Transverse colon (tissue), 4 donors: ENCODE results near the gene SELENOM. TPM values are rescaled to one million over a fixed set of nuclear protein-coding genes. Genes with fewer than 3 reads are reported as not detected.

ENCODE experiments used
- DNase-seq: peaks from one replicate; pipeline ENCODE4 v3.0.0-alpha.2; 2019
- H3K27ac ChIP-seq, 4 donors: fragments of 200-600 bp; sonication (generic); 2 replicates each; pipeline ENCODE4 v1.5.1; 2016 to 2018; ENCODE audit warnings: inconsistent platforms in 4 of 4
- H3K27me3 ChIP-seq: fragments of 200-600 bp; sonication (generic); 2 replicates; pipeline ENCODE4 v1.5.1; 2017; ENCODE audit warnings: inconsistent platforms
- H3K36me3 ChIP-seq, 4 donors: fragments of 200-600 bp; sonication (generic); 2 replicates each; pipeline ENCODE4 v1.5.1; 2017 to 2019; ENCODE audit warnings: inconsistent platforms in 4 of 4
- H3K4me1 ChIP-seq, 4 donors: fragments of 200-600 bp; sonication (generic); 2 replicates each; pipeline ENCODE4 v1.5.1; 2017 to 2020; ENCODE audit warnings: inconsistent platforms in 4 of 4
- H3K4me3 ChIP-seq, 4 donors: fragments of 200-600 bp; sonication (generic); 1 replicate in 1 of 4; 2 replicates in 3 of 4; pipeline versions ENCODE4 v1.5.1 to v1.6.1; 2017 to 2019; ENCODE audit warnings: inconsistent platforms in 4 of 4
- H3K9me3 ChIP-seq, 2 donors: fragments of 200-600 bp; sonication (generic); 2 replicates each; pipeline ENCODE4 v1.5.1; 2017 to 2019; ENCODE audit warnings: inconsistent platforms in 2 of 2
- EP300 ChIP-seq: sonication (generic); formaldehyde crosslinking; IDR thresholded peaks from one replicate; pipeline ENCODE4 v1.6.1; 2017; ENCODE audit warnings: antibody characterized with exemption, low read depth
- POLR2A ChIP-seq: fragments of 450-650 bp; IDR thresholded peaks from one replicate; pipeline ENCODE4 v1.6.1; 2016; ENCODE audit warnings: antibody characterized with exemption, mild to moderate bottlenecking, moderate library complexity
- POLR2AphosphoS5 ChIP-seq, 3 donors: sonication (generic); formaldehyde crosslinking; IDR thresholded peaks; one replicate each; pipeline ENCODE4 v1.6.1; 2016; ENCODE audit warnings: antibody characterized with exemption in 3 of 3
- WGBS, 2 donors: methylation state at CpG; one replicate each; pipeline ENCODE4 v1.1.5; 2018; ENCODE audit warnings: low coverage in 1 of 2; 5-methylcytosine and 5-hydroxymethylcytosine counted together
- in situ Hi-C, 4 donors: fragments of 200-750 bp; cut with MboI; loops; one replicate each; pipeline versions ENCODE4 v1.15.0 to v1.15.1; 2017; ENCODE audit warnings: low sequenced_read_pairs in 3 of 4, low pct_ligation_motif_present in 1 of 4, low pct_unique_long_range_greater_than_20kb in 1 of 4
- intact Hi-C: fragments of 100-400 bp; cut with DNase I; formaldehyde crosslinking; loops from one replicate; pipeline ENCODE4 v1.15.1; 2023; ENCODE audit warnings: low total_unique reads
- total RNA-seq, 4 donors: library from RNA; depleted of rRNA; stranded (reverse); fragments of >200 nt; gene quantifications; one replicate each; pipeline ENCODE4 v1.1.0, GENCODE V29; 2016
- TF ChIP-seq, protein P1 (sequence below), 5 experiments: fragments of 200-600 bp in 3 of 5; fragments of 450-650 bp in 2 of 5; sonication (generic) in 3 of 5; IDR thresholded peaks; 1 replicate in 2 of 5; 2 replicates in 3 of 5; pipeline ENCODE4 v1.5.1; 2016 to 2017; ENCODE audit warnings: antibody characterized with exemption in 5 of 5, inconsistent platforms in 3 of 5, mild to moderate bottlenecking in 2 of 5, moderate library complexity in 1 of 5

The SELENOM gene
- total RNA-seq, 4 donors from 2014 or later: 247 to 334 (median 315) TPM

DNA sequence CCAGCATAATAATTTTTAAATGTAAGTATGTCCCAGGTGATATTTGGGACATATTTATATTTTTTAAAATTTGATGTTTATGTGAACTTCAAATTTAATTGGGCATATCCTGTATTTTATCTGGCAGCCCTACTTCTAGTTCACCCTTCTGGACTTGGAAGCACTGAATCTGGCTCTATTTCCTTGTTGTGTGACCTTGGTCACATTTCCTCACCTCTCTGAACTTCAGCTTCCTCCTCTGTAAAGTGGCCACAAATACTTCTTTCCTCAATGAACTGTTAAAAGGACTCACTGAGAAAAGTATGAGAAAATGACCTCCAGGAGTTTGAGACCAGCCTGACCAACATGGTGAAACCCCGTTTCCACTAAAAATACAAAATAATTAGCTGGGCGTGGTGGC, 44.5 kb upstream of the SELENOM start:
- peaks cover 0 to 20% (median 3%) of the 10 kb centered on the region in 4 donors for H3K4me1 ChIP-seq
- in situ Hi-C loops: no loop called here
- no peak overlapping the region for H3K4me3 ChIP-seq
- 87 to 93% methylated on average over 2 of the region's 2 CpGs for WGBS, 2 donors
- no peaks in the 10 kb centered on the region for H3K36me3 ChIP-seq
- H3K27ac ChIP-seq: no peak overlapping the region
- no peak for DNase-seq
- H3K9me3 ChIP-seq: peaks cover 0 to 4% of the 10 kb centered on the region in 2 donors
- H3K27me3 ChIP-seq: no peaks in the 10 kb centered on the region
- intact Hi-C loops: loop anchor here (5.0 kb wide), 2 partner anchors 45 to 205 kb away; partner anchors contain the start of gene SELENOM
- TF ChIP-seq POLR2AphosphoS5 (IDR thresholded peaks at IDR 0.05): no peak

DNA sequence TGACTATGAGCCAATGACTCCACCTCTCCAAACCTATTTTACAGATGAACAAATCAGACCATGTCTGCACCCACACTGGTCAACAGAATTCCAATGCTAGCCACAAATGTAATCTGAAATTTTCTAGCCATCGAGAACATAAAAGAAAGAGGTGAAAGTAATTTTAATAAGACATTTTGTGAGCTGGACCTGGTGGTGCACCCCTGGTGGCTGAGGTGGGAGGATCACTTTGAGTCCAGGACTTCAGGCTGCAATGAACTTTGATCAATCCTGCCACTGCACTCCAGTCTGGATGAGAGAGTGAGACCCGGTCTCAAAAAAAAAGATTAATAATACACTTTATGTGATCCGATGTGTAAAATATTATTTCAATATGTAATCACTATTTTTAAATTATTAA, 43.2 kb upstream of the SELENOM start:
- H3K27ac ChIP-seq: no peak overlapping the region
- H3K36me3 ChIP-seq: no peaks in the 10 kb centered on the region
- WGBS, 2 donors: 53 to 60% methylated on average over 2 to 3 of the region's 3 CpGs
- no peak overlapping the region for H3K4me3 ChIP-seq
- no peaks in the 10 kb centered on the region for H3K27me3 ChIP-seq
- DNase-seq: no peak
- intact Hi-C loops (loop anchor here (5.0 kb wide), 2 partner anchors 43 to 203 kb away; partner anchors contain the start of gene SELENOM), in situ Hi-C loops (no loop called here)
- TF ChIP-seq POLR2AphosphoS5 (IDR thresholded peaks at IDR 0.05): no peak
- TF ChIP-seq POLR2A: no peak
- TF ChIP-seq, protein P1, sequence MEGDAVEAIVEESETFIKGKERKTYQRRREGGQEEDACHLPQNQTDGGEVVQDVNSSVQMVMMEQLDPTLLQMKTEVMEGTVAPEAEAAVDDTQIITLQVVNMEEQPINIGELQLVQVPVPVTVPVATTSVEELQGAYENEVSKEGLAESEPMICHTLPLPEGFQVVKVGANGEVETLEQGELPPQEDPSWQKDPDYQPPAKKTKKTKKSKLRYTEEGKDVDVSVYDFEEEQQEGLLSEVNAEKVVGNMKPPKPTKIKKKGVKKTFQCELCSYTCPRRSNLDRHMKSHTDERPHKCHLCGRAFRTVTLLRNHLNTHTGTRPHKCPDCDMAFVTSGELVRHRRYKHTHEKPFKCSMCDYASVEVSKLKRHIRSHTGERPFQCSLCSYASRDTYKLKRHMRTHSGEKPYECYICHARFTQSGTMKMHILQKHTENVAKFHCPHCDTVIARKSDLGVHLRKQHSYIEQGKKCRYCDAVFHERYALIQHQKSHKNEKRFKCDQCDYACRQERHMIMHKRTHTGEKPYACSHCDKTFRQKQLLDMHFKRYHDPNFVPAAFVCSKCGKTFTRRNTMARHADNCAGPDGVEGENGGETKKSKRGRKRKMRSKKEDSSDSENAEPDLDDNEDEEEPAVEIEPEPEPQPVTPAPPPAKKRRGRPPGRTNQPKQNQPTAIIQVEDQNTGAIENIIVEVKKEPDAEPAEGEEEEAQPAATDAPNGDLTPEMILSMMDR (IDR thresholded peaks at IDR 0.05): peak; percentile 26 to 48 (median 32)
- peaks cover 0 to 8% of the 10 kb centered on the region in 2 donors for H3K9me3 ChIP-seq
- H3K4me1 ChIP-seq: peaks cover 0 to 16% (median 3%) of the 10 kb centered on the region in 4 donors

DNA sequence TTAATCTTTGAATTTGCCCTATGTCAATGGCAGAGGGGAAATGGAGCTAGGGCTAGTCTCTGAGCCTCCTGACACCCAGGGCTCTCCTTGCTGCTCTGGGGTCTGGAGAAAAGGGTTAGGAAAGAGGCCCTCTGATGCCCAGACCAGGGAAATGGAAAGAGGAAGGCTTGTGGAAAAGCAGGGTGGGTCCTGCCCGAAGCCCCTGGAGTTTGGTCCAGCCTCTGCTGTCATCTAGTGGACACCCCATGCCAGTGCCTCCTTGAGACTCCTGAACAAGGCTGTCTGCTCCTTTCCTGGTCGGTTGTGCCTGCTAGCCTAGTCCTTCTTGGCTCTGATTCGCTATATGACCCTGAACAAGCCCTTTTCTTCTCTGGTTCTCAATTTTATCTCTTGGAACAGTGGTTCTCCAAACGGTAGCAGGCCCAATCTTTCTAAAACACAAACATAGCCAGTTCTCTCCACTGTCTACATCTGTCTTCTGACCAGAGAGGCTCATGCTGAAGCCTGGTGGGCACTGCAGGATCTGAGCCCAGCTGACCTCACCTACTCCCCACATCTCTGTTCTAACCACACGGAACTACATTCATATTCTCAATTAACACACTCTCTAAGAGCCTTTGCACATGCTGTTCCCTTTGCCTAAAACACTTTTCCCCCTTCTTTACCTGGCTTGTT, 41.7 kb upstream of the SELENOM start:
- H3K4me3 ChIP-seq: no peak overlapping the region
- no peaks in the 10 kb centered on the region for H3K27me3 ChIP-seq
- H3K27ac ChIP-seq: peak overlapping the region in 3 of 4 donors; percentile 2 to 75 (median 25)
- peaks cover 0 to 8% of the 10 kb centered on the region in 2 donors for H3K9me3 ChIP-seq
- WGBS, 2 donors: 15 to 27% methylated on average over 4 to 5 of the region's 5 CpGs
- peaks cover 0 to 8% (median 0%) of the 10 kb centered on the region in 4 donors for H3K4me1 ChIP-seq
- in situ Hi-C loops (no loop called here), intact Hi-C loops (no loop called here)
- DNase-seq: peak; percentile 77
- TF ChIP-seq, protein P1 (IDR thresholded peaks at IDR 0.05): peak; percentile 89 to 96 (median 92)
- TF ChIP-seq EP300: no peak
- no peaks in the 10 kb centered on the region for H3K36me3 ChIP-seq

DNA sequence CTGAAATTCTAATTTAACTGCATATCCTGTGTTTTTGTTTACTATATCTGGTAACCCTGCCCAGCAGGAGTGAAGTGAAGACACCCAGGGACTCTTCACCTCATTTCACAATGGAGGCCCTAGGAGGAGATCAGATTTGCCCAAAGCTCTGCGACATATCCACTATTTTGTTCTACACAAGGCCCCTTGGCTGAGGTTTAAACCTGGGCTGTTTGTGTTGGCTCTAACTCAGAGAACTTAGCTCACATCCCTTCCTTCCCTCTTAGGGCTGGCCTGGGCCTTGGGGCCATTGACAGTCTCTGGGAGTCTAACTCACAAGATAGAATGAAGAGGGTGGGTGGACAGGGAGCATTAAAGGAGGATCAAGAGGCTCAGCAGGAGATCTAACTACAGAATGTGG, 41.1 kb upstream of the SELENOM start:
- no peak for DNase-seq
- no peak overlapping the region for H3K4me3 ChIP-seq
- peak overlapping the region in 3 of 4 donors; percentile 2 to 75 (median 25) for H3K27ac ChIP-seq
- no peak for TF ChIP-seq EP300
- TF ChIP-seq POLR2A: no peak
- TF ChIP-seq POLR2AphosphoS5 (IDR thresholded peaks at IDR 0.05): no peak
- TF ChIP-seq, protein P1 (IDR thresholded peaks at IDR 0.05): no peak
- no peaks in the 10 kb centered on the region for H3K36me3 ChIP-seq
- intact Hi-C loops (no loop called here), in situ Hi-C loops (no loop called here)
- H3K27me3 ChIP-seq: no peaks in the 10 kb centered on the region
- H3K4me1 ChIP-seq: peaks cover 0 to 8% (median 0%) of the 10 kb centered on the region in 4 donors
- H3K9me3 ChIP-seq: peaks cover 0 to 8% of the 10 kb centered on the region in 2 donors
- 83% methylated on average over 1 of the region's 1 CpG; no CpG with 5 or more reads in 1 of the 2 donors for WGBS, 2 donors
